Pancreas (tissue), 10 donors: ENCODE results near the gene CCK. TPM values are rescaled to one million over a fixed set of nuclear protein-coding genes. Genes with fewer than 3 reads are reported as not detected.

Experiments
- ATAC-seq, 4 donors: fragments of 200-7000 bp; cut with Tn5 transposase; one replicate each; pipeline versions ENCODE4 v1.8.0 to v1.9.1; 2020; ENCODE audit warnings: mild to moderate bottlenecking in 4 of 4, moderate library complexity in 4 of 4
- DNase-seq, 6 donors: peaks; one replicate each; pipeline ENCODE4 v3.0.0-alpha.2; 2020
- FAIRE-seq: peaks from 2 replicates; lab custom pipeline; 2012; peaks lifted over from hg19 to GRCh38; lab: Jason Lieb, UNC
- H3K27ac ChIP-seq, 4 donors: fragments of 200-600 bp; sonication (generic); 1 replicate in 3 of 4; 2 replicates in 1 of 4; pipeline versions ENCODE4 v1.5.0 to v1.8.0; 2020
- H3K27me3 ChIP-seq, 4 donors: fragments of 200-600 bp; one replicate each; pipeline ENCODE4 v1.8.0; 2021
- H3K36me3 ChIP-seq, 3 donors: fragments of 200-600 bp; sonication (generic) in 1 of 3; one replicate each; pipeline versions ENCODE4 v1.5.0 to v1.8.0; 2020 to 2021
- H3K4me1 ChIP-seq, 3 donors: fragments of 200-600 bp; one replicate each; pipeline ENCODE4 v1.8.0; 2021
- H3K4me3 ChIP-seq, 4 donors: fragments of 200-600 bp; sonication (generic) in 2 of 4; one replicate each; pipeline versions ENCODE4 v1.5.0 to v1.8.0; 2020 to 2021
- H3K9me3 ChIP-seq, 4 donors: fragments of 200-600 bp; one replicate each; pipeline ENCODE4 v1.8.0; 2021
- CTCF ChIP-seq, 4 donors: fragments of 200-600 bp; sonication (generic) in 3 of 4; IDR thresholded peaks; one replicate each; pipeline versions ENCODE4 v1.5.0 to v1.8.0; 2021; ENCODE audit warnings: antibody characterized with exemption in 4 of 4
- WGBS, 2 donors: extraction: QIAGEN DNeasy Blood & Tissue Kit; methylation state at CpG; one replicate each; pipeline ENCODE4 v1.1.7; 2013; 5-methylcytosine and 5-hydroxymethylcytosine counted together
- intact Hi-C, 3 donors: fragments of 100-400 bp; cut with DNase I; formaldehyde crosslinking; loops; one replicate each; pipeline versions ENCODE4 v1.11.1 to v1.14.2; 2022
- polyA plus RNA-seq, 2 donors: library from polyadenylated mRNA; stranded (reverse); fragments of 200-250 nt; gene quantifications; one replicate each; pipeline ENCODE4 v1.2.3, GENCODE V29; 2013
- total RNA-seq, 6 donors: library from RNA; stranded (reverse); fragmentation: NEBNext Ultra II Directional in 4 of 6; extraction: Animal tissue kit (Norgen Biotek cat#: 25700) in 4 of 6; gene quantifications; one replicate each; pipeline versions ENCODE4 v1.2.1 to v1.2.4, GENCODE V29; 2021 to 2023
- donor health status: healthy with polysubstance abuse.
- donor health status: DM: no; HTN: no; CAD: no; lungs with moderate emphysema.
- donor health status: DM: no; HTN: no; CAD: no.
- donor health status: control.
- donor health status: control.
- donor health status: Bipolar disorder and iron deficiency.
- donor health status: DM: yes; HTN: yes; CAD: no.
- donor health status: DM: no; HTN: no; CAD: no.
- donor health status: DM: no; HTN: no; CAD: no.
- donor health status: DM: yes; HTN: yes; CAD: no.

Gene CCK
- total and polyA plus RNA-seq, 8 donors = 0.22 to 0.38 (median 0.23) TPM; not detected in 5

- ATAC-seq (no peak), DNase-seq (no peak), FAIRE-seq (no peak)
- Histone ChIP-seq H3K4me3 (no peak overlapping the region), H3K4me1 (no peaks in the 10 kb centered on the region), H3K36me3 (no peaks in the 10 kb centered on the region), H3K27ac (no peak overlapping the region), H3K9me3 (no peaks in the 10 kb centered on the region), H3K27me3 (no peaks in the 10 kb centered on the region)
- intact Hi-C loops = no loop called here
- 67 to 75% methylated on average over 3 of the region's 3 CpGs for WGBS, 2 donors
- TF ChIP-seq CTCF (IDR thresholded peaks at IDR 0.05) = no peak
Measured at GRCh38 chr3:42276141-42277132, 10.5 kb upstream of the CCK start.

- Histone ChIP-seq H3K27ac (no peak overlapping the region), H3K4me3 (no peak overlapping the region), H3K9me3 (no peaks in the 10 kb centered on the region), H3K27me3 (no peaks in the 10 kb centered on the region), H3K36me3 (no peaks in the 10 kb centered on the region), H3K4me1 (no peaks in the 10 kb centered on the region)
- ATAC-seq (no peak), FAIRE-seq (no peak), DNase-seq (no peak)
- TF ChIP-seq CTCF (IDR thresholded peaks at IDR 0.05) = no peak
- WGBS, 2 donors = 44 to 60% methylated on average over 1 of the region's 1 CpG
- intact Hi-C loops = no loop called here
Measured at GRCh38 chr3:42275217-42275616, 9.2 kb upstream of the CCK start.

GRCh38 chr3:42274266-42274665 is 8.3 kb upstream of the CCK start:
- H3K4me3 ChIP-seq = no peak overlapping the region
- DNase-seq = no peak
- H3K4me1 ChIP-seq = no peaks in the 10 kb centered on the region
- intact Hi-C loops = no loop called here
- FAIRE-seq = no peak
- no peak for TF ChIP-seq CTCF (IDR thresholded peaks at IDR 0.05)
- H3K36me3 ChIP-seq = no peaks in the 10 kb centered on the region
- H3K9me3 ChIP-seq = no peaks in the 10 kb centered on the region
- no peak overlapping the region for H3K27ac ChIP-seq
- H3K27me3 ChIP-seq = no peaks in the 10 kb centered on the region
- ATAC-seq = no peak

GRCh38 chr3:42273361-42273760 is 7.4 kb upstream of the CCK start:
- FAIRE-seq (no peak), ATAC-seq (no peak), DNase-seq (no peak)
- intact Hi-C loops = no loop called here
- 28 to 33% methylated on average over 2 of the region's 2 CpGs for WGBS, 2 donors
- Histone ChIP-seq H3K9me3 (no peaks in the 10 kb centered on the region), H3K27me3 (no peaks in the 10 kb centered on the region), H3K4me1 (no peaks in the 10 kb centered on the region), H3K36me3 (no peaks in the 10 kb centered on the region), H3K27ac (no peak overlapping the region), H3K4me3 (no peak overlapping the region)
- TF ChIP-seq CTCF (IDR thresholded peaks at IDR 0.05) = no peak

- TF ChIP-seq CTCF (IDR thresholded peaks at IDR 0.05) = no peak
- no peaks in the 10 kb centered on the region for H3K4me1 ChIP-seq
- no peaks in the 10 kb centered on the region for H3K27me3 ChIP-seq
- DNase-seq (no peak), ATAC-seq (no peak), FAIRE-seq (no peak)
- no peaks in the 10 kb centered on the region for H3K36me3 ChIP-seq
- H3K27ac ChIP-seq = no peak overlapping the region
- intact Hi-C loops = no loop called here
- H3K4me3 ChIP-seq = no peak overlapping the region
- H3K9me3 ChIP-seq = no peaks in the 10 kb centered on the region
Measured at GRCh38 chr3:42271786-42272185, 5.8 kb upstream of the CCK start.
